HEK293 (cell line): ENCODE results near the gene LSM7.
"Not testable (repeated sequence)": the region's sequence is repeated elsewhere in the genome, so short reads cannot be mapped to it uniquely, and the experiment has no call there.

Experiments used
- KLF10 ChIP-seq: fragments of 450-650 bp; IDR thresholded peaks from 2 replicates; pipeline ENCODE4 v1.5.1; 2018; ENCODE audit warnings: missing biosample characterization, mild to moderate bottlenecking, missing genetic modification characterization
- MEIS1 ChIP-seq: sonication (generic); formaldehyde crosslinking; IDR thresholded peaks from 2 replicates; pipeline ENCODE4 v1.8.1; 2022; ENCODE audit warnings: missing genetic modification reagents, mild to moderate bottlenecking, borderline replicate concordance
- TCF7L2 ChIP-seq: IDR thresholded peaks from 2 replicates; pipeline ENCODE4 v1.6.1; 2011; ENCODE audit warnings: low read depth, mild to moderate bottlenecking, inconsistent platforms, low read length, moderate library complexity, borderline replicate concordance
- WT1 ChIP-seq: fragments of 450-650 bp; formaldehyde crosslinking; IDR thresholded peaks from 2 replicates; pipeline ENCODE4 v1.5.1; 2016; ENCODE audit warnings: missing biosample characterization, missing genetic modification characterization
- ZNF10 ChIP-seq: fragments of 450-650 bp; formaldehyde crosslinking; IDR thresholded peaks from 2 replicates; pipeline ENCODE4 v1.5.1; 2017; ENCODE audit warnings: missing biosample characterization, missing genetic modification characterization
- ZNF174 ChIP-seq: fragments of 450-650 bp; formaldehyde crosslinking; IDR thresholded peaks from 2 replicates; pipeline ENCODE4 v1.5.0; 2017; ENCODE audit warnings: missing biosample characterization, mild to moderate bottlenecking, missing genetic modification characterization
- ZNF202 ChIP-seq: fragments of 450-650 bp; formaldehyde crosslinking; IDR thresholded peaks from 2 replicates; pipeline ENCODE4 v1.5.1; 2016; ENCODE audit warnings: missing biosample characterization, missing genetic modification characterization, borderline replicate concordance
- ZNF48 ChIP-seq: fragments of 450-650 bp; formaldehyde crosslinking; IDR thresholded peaks from 2 replicates; pipeline ENCODE4 v1.5.1; 2016; ENCODE audit warnings: missing biosample characterization, missing genetic modification characterization
- ZNF510 ChIP-seq: fragments of 450-650 bp; formaldehyde crosslinking; IDR thresholded peaks from 2 replicates; pipeline ENCODE4 v1.5.1; 2018; ENCODE audit warnings: mild to moderate bottlenecking, missing genetic modification characterization, missing biosample characterization; ENCODE audit not compliant: insufficient replicate concordance
- TF ChIP-seq, protein P1 (sequence below): fragments of 450-650 bp; formaldehyde crosslinking; IDR thresholded peaks from 2 replicates; pipeline ENCODE4 v1.5.1; 2016; ENCODE audit warnings: missing biosample characterization, missing genetic modification characterization
- TF ChIP-seq, protein P2 (sequence below): fragments of 450-650 bp; formaldehyde crosslinking; IDR thresholded peaks from 2 replicates; pipeline ENCODE4 v1.5.1; 2016; ENCODE audit warnings: missing biosample characterization, missing genetic modification characterization
- TF ChIP-seq, protein P3 (sequence below): fragments of 450-650 bp; formaldehyde crosslinking; IDR thresholded peaks from 2 replicates; pipeline ENCODE4 v1.5.1; 2017; ENCODE audit warnings: missing biosample characterization, missing genetic modification characterization

DNA sequence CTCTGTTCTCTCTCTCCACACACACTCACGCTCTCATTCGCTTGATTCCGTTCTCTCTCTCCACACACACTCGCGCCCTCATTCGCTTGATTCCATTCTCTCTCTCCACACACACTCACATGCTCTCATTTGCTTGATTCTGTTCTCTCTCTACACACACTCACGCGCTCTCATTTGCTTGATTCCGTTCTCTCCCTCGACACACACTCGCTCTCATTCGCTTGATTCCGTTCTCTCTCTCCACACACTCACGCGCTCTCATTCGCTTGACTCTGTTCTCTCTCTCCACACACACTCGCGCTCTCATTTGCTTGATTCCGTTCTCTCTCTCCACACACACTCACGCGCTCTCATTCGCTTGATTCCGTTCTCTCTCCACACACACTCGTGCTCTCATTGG, 21.4 kb upstream of the LSM7 start:
- TF ChIP-seq, protein P1, sequence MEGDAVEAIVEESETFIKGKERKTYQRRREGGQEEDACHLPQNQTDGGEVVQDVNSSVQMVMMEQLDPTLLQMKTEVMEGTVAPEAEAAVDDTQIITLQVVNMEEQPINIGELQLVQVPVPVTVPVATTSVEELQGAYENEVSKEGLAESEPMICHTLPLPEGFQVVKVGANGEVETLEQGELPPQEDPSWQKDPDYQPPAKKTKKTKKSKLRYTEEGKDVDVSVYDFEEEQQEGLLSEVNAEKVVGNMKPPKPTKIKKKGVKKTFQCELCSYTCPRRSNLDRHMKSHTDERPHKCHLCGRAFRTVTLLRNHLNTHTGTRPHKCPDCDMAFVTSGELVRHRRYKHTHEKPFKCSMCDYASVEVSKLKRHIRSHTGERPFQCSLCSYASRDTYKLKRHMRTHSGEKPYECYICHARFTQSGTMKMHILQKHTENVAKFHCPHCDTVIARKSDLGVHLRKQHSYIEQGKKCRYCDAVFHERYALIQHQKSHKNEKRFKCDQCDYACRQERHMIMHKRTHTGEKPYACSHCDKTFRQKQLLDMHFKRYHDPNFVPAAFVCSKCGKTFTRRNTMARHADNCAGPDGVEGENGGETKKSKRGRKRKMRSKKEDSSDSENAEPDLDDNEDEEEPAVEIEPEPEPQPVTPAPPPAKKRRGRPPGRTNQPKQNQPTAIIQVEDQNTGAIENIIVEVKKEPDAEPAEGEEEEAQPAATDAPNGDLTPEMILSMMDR (tag by site-specific recombination) = not testable (repeated sequence)
- TF ChIP-seq KLF10; ZNF48 (tag by site-specific recombination); ZNF202 (tag by site-specific recombination); ZNF10 (tag by site-specific recombination); MEIS1 (CRISPR knock-in tag); ZNF510 (tag by site-specific recombination); WT1 (tag by site-specific recombination); ZNF174; TCF7L2: not testable (repeated sequence)
- TF ChIP-seq, protein P2, sequence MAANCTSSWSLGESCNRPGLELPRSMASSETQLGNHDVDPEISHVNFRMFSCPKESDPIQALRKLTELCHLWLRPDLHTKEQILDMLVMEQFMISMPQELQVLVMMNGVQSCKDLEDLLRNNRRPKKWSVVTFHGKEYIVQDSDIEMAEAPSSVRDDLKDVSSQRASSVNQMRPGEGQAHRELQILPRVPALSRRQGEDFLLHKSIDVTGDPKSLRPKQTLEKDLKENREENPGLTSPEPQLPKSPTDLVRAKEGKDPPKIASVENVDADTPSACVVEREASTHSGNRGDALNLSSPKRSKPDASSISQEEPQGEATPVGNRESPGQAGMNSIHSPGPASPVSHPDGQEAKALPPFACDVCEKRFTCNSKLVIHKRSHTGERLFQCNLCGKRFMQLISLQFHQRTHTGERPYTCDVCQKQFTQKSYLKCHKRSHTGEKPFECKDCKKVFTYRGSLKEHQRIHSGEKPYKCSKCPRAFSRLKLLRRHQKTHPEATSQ (tag by site-specific recombination) = not testable (repeated sequence)
- TF ChIP-seq, protein P3, sequence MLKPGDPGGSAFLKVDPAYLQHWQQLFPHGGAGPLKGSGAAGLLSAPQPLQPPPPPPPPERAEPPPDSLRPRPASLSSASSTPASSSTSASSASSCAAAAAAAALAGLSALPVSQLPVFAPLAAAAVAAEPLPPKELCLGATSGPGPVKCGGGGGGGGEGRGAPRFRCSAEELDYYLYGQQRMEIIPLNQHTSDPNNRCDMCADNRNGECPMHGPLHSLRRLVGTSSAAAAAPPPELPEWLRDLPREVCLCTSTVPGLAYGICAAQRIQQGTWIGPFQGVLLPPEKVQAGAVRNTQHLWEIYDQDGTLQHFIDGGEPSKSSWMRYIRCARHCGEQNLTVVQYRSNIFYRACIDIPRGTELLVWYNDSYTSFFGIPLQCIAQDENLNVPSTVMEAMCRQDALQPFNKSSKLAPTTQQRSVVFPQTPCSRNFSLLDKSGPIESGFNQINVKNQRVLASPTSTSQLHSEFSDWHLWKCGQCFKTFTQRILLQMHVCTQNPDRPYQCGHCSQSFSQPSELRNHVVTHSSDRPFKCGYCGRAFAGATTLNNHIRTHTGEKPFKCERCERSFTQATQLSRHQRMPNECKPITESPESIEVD = not testable (repeated sequence)
